Measurements from ENCODE around the gene NAALADL2. TPM values are rescaled to one million over a fixed set of nuclear protein-coding genes. Genes with fewer than 3 reads are reported as not detected.

The NAALADL2 gene
- total RNA-seq, 3 donors from 2014 or later, result 18.4 to 43.9 (median 20.8) TPM

- Histone ChIP-seq H3K4me1 (ENCODE audit: low read depth) (no peaks in the 10 kb centered on the region), H3K9me3 (no peaks in the 10 kb centered on the region), H3K36me3 (ENCODE audit: low read depth) (no peaks in the 10 kb centered on the region), H3K4me3 (no peak overlapping the region)
- no peak for TF ChIP-seq CTCF (IDR thresholded peaks at IDR 0.05)
- no peak for ATAC-seq
- DNase-seq, result no peak
- intact Hi-C loops (cut with DNase I, micrococcal nuclease), result no loop called here
Measured at GRCh38 chr3:175091426-175092114, 232.4 kb downstream of the NAALADL2 start.

GRCh38 chr3:175093748-175094147, 234.6 kb downstream of the NAALADL2 start:
- Histone ChIP-seq H3K36me3 (ENCODE audit: low read depth) (no peaks in the 10 kb centered on the region), H3K4me1 (ENCODE audit: low read depth) (no peaks in the 10 kb centered on the region), H3K4me3 (no peak overlapping the region), H3K9me3 (no peaks in the 10 kb centered on the region)
- DNase-seq (no peak), ATAC-seq (no peak)
- no peak for TF ChIP-seq CTCF (IDR thresholded peaks at IDR 0.05)
- intact Hi-C loops (cut with DNase I, micrococcal nuclease), result no loop called here

GRCh38 chr3:175094344-175094743, 235.2 kb downstream of the NAALADL2 start:
- H3K4me3 ChIP-seq, result no peak overlapping the region
- no peaks in the 10 kb centered on the region for H3K9me3 ChIP-seq
- no peak for ATAC-seq
- intact Hi-C loops (cut with DNase I, micrococcal nuclease), result no loop called here
- H3K36me3 ChIP-seq (ENCODE audit: low read depth), result no peaks in the 10 kb centered on the region
- TF ChIP-seq CTCF (IDR thresholded peaks at IDR 0.05), result no peak
- H3K4me1 ChIP-seq (ENCODE audit: low read depth), result no peaks in the 10 kb centered on the region
- DNase-seq, result no peak

- DNase-seq, result no peak
- Histone ChIP-seq H3K36me3 (ENCODE audit: low read depth) (no peaks in the 10 kb centered on the region), H3K9me3 (no peaks in the 10 kb centered on the region), H3K4me1 (ENCODE audit: low read depth) (no peaks in the 10 kb centered on the region), H3K4me3 (no peak overlapping the region)
- intact Hi-C loops (cut with DNase I, micrococcal nuclease), result no loop called here
- no peak for TF ChIP-seq CTCF (IDR thresholded peaks at IDR 0.05)
- no peak for ATAC-seq
Measured at GRCh38 chr3:175098644-175099043, 239.5 kb downstream of the NAALADL2 start.

GRCh38 chr3:175102161-175102560, 243.0 kb downstream of the NAALADL2 start:
- intact Hi-C loops (cut with DNase I, micrococcal nuclease), result no loop called here
- no peak for TF ChIP-seq CTCF (IDR thresholded peaks at IDR 0.05)
- Histone ChIP-seq H3K4me3 (no peak overlapping the region), H3K9me3 (no peaks in the 10 kb centered on the region), H3K36me3 (ENCODE audit: low read depth) (no peaks in the 10 kb centered on the region), H3K4me1 (ENCODE audit: low read depth) (no peaks in the 10 kb centered on the region)
- DNase-seq, result no peak
- ATAC-seq, result no peak

GRCh38 chr3:175103298-175103697, 244.2 kb downstream of the NAALADL2 start:
- Histone ChIP-seq H3K9me3 (no peaks in the 10 kb centered on the region), H3K4me3 (no peak overlapping the region), H3K36me3 (ENCODE audit: low read depth) (no peaks in the 10 kb centered on the region), H3K4me1 (ENCODE audit: low read depth) (no peaks in the 10 kb centered on the region)
- ATAC-seq, result no peak
- no peak for DNase-seq
- intact Hi-C loops (cut with DNase I, micrococcal nuclease), result no loop called here
- TF ChIP-seq CTCF (IDR thresholded peaks at IDR 0.05), result no peak

Data from mucosa of descending colon (tissue), 3 donors.